WTC11 (cell line): ENCODE data around the gene GPR108.

Experiments
- CTCF ChIP-seq: fragments of 200-600 bp; IDR thresholded peaks from 2 replicates; pipeline ENCODE4 v1.8.0; 2022; ENCODE audit warnings: antibody characterized with exemption
- E2F4 ChIP-seq: sonication (generic); formaldehyde crosslinking; IDR thresholded peaks from 2 replicates; pipeline ENCODE4 v1.8.1; 2022; ENCODE audit warnings: low read depth, mild to moderate bottlenecking, moderate library complexity, missing genetic modification reagents, borderline replicate concordance
- MXD4 ChIP-seq: fragments of 250-450 bp; sonication (Bioruptor Pico); IDR thresholded peaks from 2 replicates; pipeline ENCODE4 v1.8.0; 2021; ENCODE audit warnings: mild to moderate bottlenecking, moderate library complexity, borderline replicate concordance
- NFE2L1 ChIP-seq: sonication (generic); formaldehyde crosslinking; IDR thresholded peaks from 2 replicates; pipeline ENCODE4 v1.8.1; 2023; ENCODE audit warnings: missing genetic modification reagents
- SP1 ChIP-seq: sonication (generic); formaldehyde crosslinking; conservative IDR thresholded peaks from 2 replicates; pipeline ENCODE4 v1.8.1; 2022; ENCODE audit warnings: missing genetic modification reagents
- ZBTB21 ChIP-seq: sonication (generic); formaldehyde crosslinking; IDR thresholded peaks from 2 replicates; pipeline ENCODE4 v1.8.1; 2023; ENCODE audit warnings: mild to moderate bottlenecking, missing genetic modification reagents, borderline replicate concordance
- ZSCAN18 ChIP-seq: fragments of 250-450 bp; sonication (Bioruptor Pico); IDR thresholded peaks from 2 replicates; pipeline ENCODE4 v2.1.2; 2022; ENCODE audit warnings: mild to moderate bottlenecking, moderate library complexity

GRCh38 chr19:6739883-6740588 lies 2.7 kb upstream of the GPR108 start:
- TF ChIP-seq CTCF: no peak
- TF ChIP-seq E2F4 (CRISPR knock-in tag): no peak
- TF ChIP-seq ZSCAN18 (CRISPR knock-in tag): no peak
- no peak for TF ChIP-seq ZBTB21 (CRISPR knock-in tag)
- no peak; the same call in 1 of the 2 replicates for TF ChIP-seq SP1 (CRISPR knock-in tag)
- no peak for TF ChIP-seq MXD4 (CRISPR knock-in tag)
- no peak for TF ChIP-seq NFE2L1 (CRISPR knock-in tag)
